PFSK-1 (cell line): ENCODE results near the gene VPS37B.

Experiments used
- FOXP2 ChIP-seq: optimal IDR thresholded peaks from 2 replicates; pipeline ENCODE3; 2011; ENCODE audit warnings: borderline replicate concordance, control low read depth, inconsistent platforms; ENCODE audit not compliant: insufficient read depth; ENCODE audit errors: extremely low read length, extremely low read depth
- POLR2AphosphoS5 ChIP-seq: IDR thresholded peaks from 2 replicates; pipeline ENCODE4 v1.6.1; 2012; ENCODE audit warnings: low read depth, mild to moderate bottlenecking, control low read depth, low read length, moderate library complexity
- REST ChIP-seq, 2 experiments: IDR thresholded peaks; 2 replicates each; pipeline versions ENCODE4 v1.6.1 to v1.8.0; 2011 to 2012; ENCODE audit warnings: low read depth in 2 of 2, low read length in 2 of 2, control low read depth in 1 of 2, inconsistent platforms in 1 of 2, mild to moderate bottlenecking in 1 of 2, moderate library complexity in 1 of 2; ENCODE audit not compliant: insufficient read depth in 1 of 2
- SIN3A ChIP-seq: IDR thresholded peaks from 2 replicates; pipeline ENCODE4 v1.6.1; 2012; ENCODE audit warnings: mild to moderate bottlenecking, low read length, moderate library complexity, borderline replicate concordance; ENCODE audit not compliant: insufficient read depth
- TAF1 ChIP-seq: IDR thresholded peaks from 2 replicates; pipeline ENCODE4 v1.6.1; 2012; ENCODE audit warnings: low read length, control low read depth, borderline replicate concordance; ENCODE audit not compliant: insufficient read depth

- TF ChIP-seq POLR2AphosphoS5 (no peak), REST (IDR thresholded peaks at IDR 0.05; ENCODE audit: insufficient read depth in 1 of 2, low read depth in 2 of 2, low read length in 2 of 2) (no peak), SIN3A (no peak), TAF1 (no peak), FOXP2 (no peak)
These were observed 26.5 kb downstream of the VPS37B start for GRCh38 chr12:122869207-122869973.
